Urinary bladder (tissue), 4 donors: ENCODE measurements around the gene KCNS1. TPM values are rescaled to one million over a fixed set of nuclear protein-coding genes. Genes with fewer than 3 reads are reported as not detected.

Experiments
- DNase-seq: peaks from one replicate; pipeline ENCODE4 v3.0.0-alpha.2; 2015; ENCODE audit errors: extremely low spot score
- H3K27ac ChIP-seq: one replicate; pipeline ENCODE4 v1.5.1; 2013; ENCODE audit warnings: low read depth, mild to moderate bottlenecking, moderate library complexity
- H3K36me3 ChIP-seq: one replicate; pipeline ENCODE4 v1.6.1; 2013; ENCODE audit warnings: mild to moderate bottlenecking, moderate library complexity; ENCODE audit not compliant: insufficient read depth
- H3K4me1 ChIP-seq: one replicate; pipeline ENCODE4 v1.6.1; 2013; ENCODE audit warnings: mild to moderate bottlenecking, moderate library complexity; ENCODE audit not compliant: insufficient read depth
- H3K4me3 ChIP-seq: one replicate; pipeline ENCODE4 v1.5.1; 2013; ENCODE audit warnings: low read depth, low read length
- WGBS: extraction: QIAGEN DNeasy Blood & Tissue Kit; methylation state at CpG from one replicate; pipeline ENCODE4 v1.1.7; 2013; 5-methylcytosine and 5-hydroxymethylcytosine counted together
- polyA plus RNA-seq: library from polyadenylated mRNA; stranded (reverse); fragments of 200-250 nt; gene quantifications from one replicate; pipeline ENCODE4 v1.2.3, GENCODE V29; 2013
- total RNA-seq: library from RNA; depleted of rRNA; stranded (reverse); fragments of >200 nt; gene quantifications from one replicate; pipeline ENCODE4 v1.2.3, GENCODE V29; 2014
- donor health status: healthy with polysubstance abuse.
- donor health status: healthy.

Gene KCNS1
- total and polyA plus RNA-seq, 2 donors: 0.16 to 0.21 TPM

DNA sequence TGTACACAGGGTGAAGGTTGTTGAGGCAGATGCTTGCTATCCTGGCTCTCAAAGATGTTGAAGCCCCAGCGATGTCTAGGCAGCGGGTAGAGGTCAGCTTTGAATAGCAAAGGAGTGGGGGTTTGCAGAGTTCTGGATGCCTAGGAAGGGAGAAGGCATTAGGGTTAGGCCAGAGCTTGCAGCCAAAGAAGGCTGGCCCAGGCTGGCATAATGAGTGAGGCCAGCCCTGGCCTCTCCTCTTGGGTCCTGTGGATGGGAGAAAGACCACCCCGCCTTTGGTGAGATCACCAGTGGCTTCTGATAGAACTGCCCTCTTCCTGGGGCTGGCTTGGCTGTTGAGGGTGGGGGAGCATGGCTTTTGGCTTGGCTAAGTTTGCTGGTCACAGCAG, 14.5 kb upstream of the KCNS1 start:
- WGBS: 67% methylated on average over 3 of the region's 3 CpGs
- no peaks in the 10 kb centered on the region for H3K4me1 ChIP-seq
- no peak overlapping the region for H3K4me3 ChIP-seq
- no peak overlapping the region for H3K27ac ChIP-seq
- DNase-seq: no peak
- H3K36me3 ChIP-seq: no peaks in the 10 kb centered on the region

DNA sequence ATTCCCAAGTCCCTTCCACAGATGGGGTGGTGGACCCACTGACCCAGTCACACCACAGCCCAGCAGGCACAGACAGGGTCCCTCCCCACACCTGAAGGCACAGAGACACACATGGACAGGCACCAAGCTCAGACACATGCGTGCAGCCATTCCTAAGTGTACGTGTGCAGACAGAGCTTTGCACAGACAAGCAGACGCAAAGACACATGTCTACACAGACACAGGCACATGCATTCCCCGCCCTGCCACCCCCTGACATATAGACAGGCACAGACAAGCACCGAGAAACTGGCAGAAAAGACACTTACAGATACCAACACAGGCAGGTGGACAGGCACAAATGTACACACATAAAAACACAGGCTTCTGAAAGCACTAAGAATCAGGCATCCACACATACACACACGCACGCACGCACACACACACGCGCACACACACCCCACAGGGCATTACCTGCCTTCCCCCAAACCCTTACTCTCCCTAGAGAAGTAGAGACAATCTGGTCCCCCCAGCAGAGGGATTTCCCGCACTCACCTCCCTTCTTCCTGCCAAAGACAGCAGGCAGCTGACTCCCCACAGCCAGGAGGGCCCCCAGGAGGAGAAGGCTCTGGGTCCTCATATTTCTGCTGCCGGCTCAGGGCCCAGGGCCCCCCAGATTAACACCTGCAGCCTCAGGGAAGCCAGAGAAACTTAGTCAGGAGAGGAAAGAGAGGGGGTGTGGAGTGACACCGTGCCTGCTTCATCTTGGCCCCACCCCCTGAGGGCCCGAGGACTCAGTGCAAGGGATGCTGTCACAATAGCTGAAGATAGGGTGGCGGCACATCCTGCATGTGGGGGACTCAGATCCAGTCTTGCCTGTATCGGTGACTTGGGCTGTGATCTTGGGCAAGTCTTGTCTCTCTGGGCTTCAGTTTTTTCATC, 13.8 kb upstream of the KCNS1 start, which contains the start of gene WFDC5:
Gene WFDC5, minus strand, starts transcription at position 710 of the 921 bp plus-strand sequence. Its CDS starts 91 bp downstream, at position 619.
- DNase-seq: peak; percentile 21
- Histone ChIP-seq H3K4me1 (no peaks in the 10 kb centered on the region), H3K4me3 (no peak within 1 kb of the TSS), H3K27ac (no peak within 1 kb of the TSS), H3K36me3 (no peaks in the 10 kb centered on the region)
- WGBS: 52% methylated on average over 16 of the region's 16 CpGs

- no peaks in the 10 kb centered on the region for H3K4me1 ChIP-seq
- no peak for DNase-seq
- WGBS: 87% methylated on average over 3 of the region's 3 CpGs
- no peaks in the 10 kb centered on the region for H3K36me3 ChIP-seq
- no peak overlapping the region for H3K27ac ChIP-seq
- no peak overlapping the region for H3K4me3 ChIP-seq
Measured at GRCh38 chr20:45113865-45114264, 12.9 kb upstream of the KCNS1 start.

DNA sequence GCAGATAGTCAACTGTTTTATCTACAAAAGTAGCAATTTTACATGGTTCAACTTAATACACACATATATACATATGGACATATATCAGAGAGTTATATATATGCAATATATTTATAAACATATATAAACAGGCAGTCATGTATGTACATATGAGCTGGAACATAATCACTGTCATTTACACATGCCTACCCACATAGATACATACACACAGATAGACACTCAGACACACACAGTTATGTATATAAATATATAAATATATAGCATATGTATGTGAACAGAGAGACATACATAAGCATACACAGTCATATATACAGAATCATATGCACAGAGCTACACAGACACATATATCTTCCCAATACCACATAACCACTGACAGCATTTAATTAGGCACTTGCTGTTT, 11.8 kb upstream of the KCNS1 start:
- no peak for DNase-seq
- Histone ChIP-seq H3K27ac (no peak overlapping the region), H3K4me3 (no peak overlapping the region), H3K36me3 (no peaks in the 10 kb centered on the region), H3K4me1 (no peaks in the 10 kb centered on the region)

DNA sequence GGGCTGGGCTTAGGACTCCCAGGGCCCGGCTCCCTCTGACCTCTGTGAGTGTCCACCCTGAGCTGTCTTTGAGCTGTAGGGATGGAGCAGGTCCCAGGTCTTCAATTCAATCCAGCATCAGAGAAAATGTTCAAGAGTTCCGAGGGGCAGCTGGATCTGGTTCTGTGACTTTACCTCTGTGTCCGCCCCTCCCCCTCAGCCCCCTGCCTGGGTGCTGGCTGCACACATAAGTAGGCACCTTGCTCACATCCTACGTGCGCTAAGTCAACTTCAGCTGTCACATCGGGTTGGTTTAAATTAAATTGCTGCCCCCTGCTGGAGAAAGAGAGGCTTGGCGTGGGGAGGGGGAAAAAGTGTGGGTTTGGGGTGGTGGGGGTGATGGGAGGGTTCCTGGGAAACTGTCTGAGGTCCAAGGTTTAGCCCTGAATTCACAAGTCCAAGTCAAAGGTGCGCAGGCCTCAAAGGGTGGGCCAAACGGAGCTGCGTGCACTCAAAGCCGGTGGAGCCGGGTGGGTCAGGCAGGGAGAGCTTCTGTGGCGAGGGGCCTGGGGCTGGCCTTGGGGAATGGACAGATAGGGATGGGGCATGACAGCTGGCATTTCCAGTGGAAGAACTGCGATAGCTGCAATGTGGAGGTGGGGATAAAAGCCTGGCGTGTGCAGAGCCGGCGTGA, 11.0 kb upstream of the KCNS1 start:
- WGBS: 49% methylated on average over 17 of the region's 17 CpGs
- Histone ChIP-seq H3K27ac (no peak overlapping the region), H3K4me3 (no peak overlapping the region), H3K4me1 (no peaks in the 10 kb centered on the region), H3K36me3 (no peaks in the 10 kb centered on the region)
- DNase-seq: no peak

DNA sequence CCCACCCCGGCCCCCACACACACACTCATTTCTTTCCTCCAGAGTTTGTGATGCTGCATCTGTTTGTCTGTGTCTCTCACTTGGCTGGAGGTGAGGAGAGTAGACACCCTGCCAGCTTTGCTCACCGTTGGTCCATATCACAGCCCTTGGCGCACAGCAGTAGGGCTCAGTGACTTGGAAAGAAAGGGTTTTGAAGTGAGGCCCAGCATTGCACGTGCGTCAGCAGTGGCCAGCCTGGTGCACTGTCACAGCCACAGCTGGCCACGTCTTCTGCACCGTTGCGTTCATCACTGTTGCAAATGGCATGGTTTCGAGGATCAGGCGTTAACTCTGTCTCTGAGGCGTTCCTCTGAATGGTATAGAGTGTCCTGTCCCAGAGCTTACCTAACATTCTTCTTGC, 10.4 kb upstream of the KCNS1 start:
- Histone ChIP-seq H3K4me1 (no peaks in the 10 kb centered on the region), H3K27ac (no peak overlapping the region), H3K36me3 (no peaks in the 10 kb centered on the region), H3K4me3 (no peak overlapping the region)
- DNase-seq: no peak
- 77% methylated on average over 11 of the region's 11 CpGs for WGBS

- Histone ChIP-seq H3K36me3 (no peaks in the 10 kb centered on the region), H3K4me1 (no peaks in the 10 kb centered on the region), H3K4me3 (no peak overlapping the region), H3K27ac (no peak overlapping the region)
- DNase-seq: no peak
- 88% methylated on average over 11 of the region's 11 CpGs for WGBS
Measured at GRCh38 chr20:45110301-45110700, 9.4 kb upstream of the KCNS1 start.

DNA sequence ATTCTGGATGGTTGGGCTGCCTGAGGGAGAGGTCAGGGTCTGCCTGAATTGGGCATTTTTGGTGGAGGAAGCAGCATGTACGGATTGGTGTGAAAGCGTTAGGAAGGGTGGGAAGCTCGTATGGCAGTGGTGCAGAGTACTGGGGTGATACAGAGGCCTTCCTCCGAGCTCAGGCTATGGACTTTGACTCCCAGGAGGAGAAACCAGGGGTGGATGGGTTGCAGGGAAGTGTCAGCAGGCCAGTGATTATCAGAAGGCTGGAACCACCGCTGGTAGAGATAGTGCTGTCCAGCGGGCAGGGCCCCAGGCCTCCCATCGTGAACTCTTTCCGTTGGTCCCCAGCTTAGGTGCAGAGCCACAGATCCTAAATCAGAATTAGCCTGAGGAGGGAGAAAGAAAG, 8.7 kb upstream of the KCNS1 start:
- no peak overlapping the region for H3K4me3 ChIP-seq
- 75% methylated on average over 8 of the region's 8 CpGs for WGBS
- no peaks in the 10 kb centered on the region for H3K36me3 ChIP-seq
- no peaks in the 10 kb centered on the region for H3K4me1 ChIP-seq
- no peak overlapping the region for H3K27ac ChIP-seq
- DNase-seq: no peak

GRCh38 chr20:45105317-45105716, 4.4 kb upstream of the KCNS1 start:
- Histone ChIP-seq H3K36me3 (no peaks in the 10 kb centered on the region), H3K4me1 (no peaks in the 10 kb centered on the region), H3K27ac (no peak overlapping the region), H3K4me3 (no peak overlapping the region)
- 83% methylated on average over 2 of the region's 2 CpGs for WGBS
- DNase-seq: no peak

GRCh38 chr20:45104786-45105185, 3.9 kb upstream of the KCNS1 start:
- H3K4me3 ChIP-seq: no peak overlapping the region
- 62% methylated on average over 5 of the region's 5 CpGs for WGBS
- H3K36me3 ChIP-seq: no peaks in the 10 kb centered on the region
- no peaks in the 10 kb centered on the region for H3K4me1 ChIP-seq
- H3K27ac ChIP-seq: no peak overlapping the region
- DNase-seq: no peak

GRCh38 chr20:45103072-45103471, 2.1 kb upstream of the KCNS1 start:
- Histone ChIP-seq H3K4me3 (no peak overlapping the region), H3K36me3 (no peaks in the 10 kb centered on the region), H3K27ac (no peak overlapping the region), H3K4me1 (peaks cover 1% of the 10 kb centered on the region)
- no peak for DNase-seq
- 79% methylated on average over 2 of the region's 2 CpGs for WGBS

DNA sequence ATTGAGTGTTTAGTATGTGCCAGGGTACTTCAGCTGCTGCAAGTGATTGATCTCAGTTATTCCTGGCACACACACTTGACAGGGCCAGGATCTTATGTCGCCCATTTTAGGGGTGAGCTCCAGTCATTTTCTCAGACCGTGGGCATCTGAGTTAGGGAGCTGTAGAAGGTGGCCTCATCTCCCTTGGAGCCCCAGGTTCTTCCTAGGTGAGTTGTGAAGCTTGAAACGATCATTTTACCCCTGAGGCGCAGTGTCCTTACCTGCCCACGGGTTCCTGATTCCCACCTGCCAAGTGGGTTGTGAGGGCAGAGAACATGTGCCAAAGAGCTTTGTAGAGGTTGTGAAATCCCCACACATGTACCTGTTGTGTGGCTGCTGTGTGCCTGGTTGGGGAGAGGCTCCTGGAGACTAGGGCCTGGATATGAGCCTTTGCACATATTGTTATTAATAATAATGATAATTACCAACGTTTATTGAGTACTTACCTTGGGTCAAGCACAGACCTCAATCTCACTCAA, 465 bp upstream of the KCNS1 start:
- 76% methylated on average over 6 of the region's 6 CpGs for WGBS
- H3K27ac ChIP-seq: no peak overlapping the region

DNA sequence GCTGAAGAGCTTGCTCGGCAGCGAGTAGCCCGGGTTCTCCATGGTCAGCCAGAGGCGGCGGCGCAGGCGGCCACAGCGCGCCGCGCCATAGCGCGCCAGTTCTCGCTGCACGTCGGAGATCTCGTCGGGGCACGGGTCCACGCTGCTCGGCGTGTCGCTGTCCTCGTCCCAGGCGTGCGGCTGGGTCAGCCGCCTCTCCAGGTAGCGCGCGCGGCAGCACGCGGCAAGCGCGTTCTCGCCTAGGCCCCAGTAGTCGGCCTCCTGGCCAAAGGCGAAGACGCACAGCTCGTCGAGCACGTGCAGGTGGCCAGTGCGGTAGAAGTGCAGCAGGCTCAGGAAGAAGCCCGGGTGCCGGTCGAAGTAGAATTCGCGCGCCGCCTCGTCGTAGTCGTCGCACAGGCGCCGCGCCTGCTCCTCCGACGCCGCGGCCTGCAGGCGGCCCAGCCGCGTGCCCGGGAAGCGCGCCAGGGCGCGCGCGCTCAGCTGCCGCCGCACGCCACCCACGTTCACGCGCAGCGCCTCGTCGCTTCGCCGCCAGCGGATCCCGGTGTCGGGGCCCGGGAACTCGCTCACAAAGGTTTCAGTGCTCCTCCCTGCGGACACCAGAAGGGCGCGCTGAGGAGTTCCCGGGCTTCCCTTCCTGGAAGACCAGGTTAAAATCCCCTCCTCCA, 2.7 kb downstream of the KCNS1 start:
- H3K27ac ChIP-seq: no peak overlapping the region
- WGBS: 5% methylated on average over 91 of the region's 91 CpGs
- DNase-seq: no peak
- H3K4me3 ChIP-seq: peak overlapping the region; percentile 3
- H3K36me3 ChIP-seq: no peaks in the 10 kb centered on the region
- H3K4me1 ChIP-seq: peaks cover 5% of the 10 kb centered on the region

More for the DNA sequence above, 465 bp upstream of the KCNS1 start:
- DNase-seq: no peak
- Histone ChIP-seq H3K4me3 (no peak overlapping the region), H3K36me3 (no peaks in the 10 kb centered on the region), H3K4me1 (peaks cover 5% of the 10 kb centered on the region)
